CD14-positive monocyte (primary cell): ENCODE results near the gene CRBN. TPM values are rescaled to one million over a fixed set of nuclear protein-coding genes. Genes with fewer than 3 reads are reported as not detected.

Source experiments
- DNase-seq, 3 donors: peaks; one replicate each; pipeline ENCODE4 v3.0.0-alpha.2; 2011 to 2022
- H2AFZ ChIP-seq: 2 replicates; pipeline ENCODE4 v1.6.0; 2012; ENCODE audit warnings: mild to moderate bottlenecking, low read depth, low read length, inconsistent platforms; ENCODE audit not compliant: insufficient read depth, poor library complexity, severe bottlenecking
- H3K27ac ChIP-seq, 2 donors: 1 replicate in 1 of 2; 2 replicates in 1 of 2; pipeline ENCODE4 v1.5.1; 2012 to 2013; ENCODE audit warnings: low read length in 2 of 2, control low read depth in 1 of 2, inconsistent platforms in 1 of 2, low read depth in 1 of 2, mild to moderate bottlenecking in 1 of 2
- H3K27me3 ChIP-seq, 2 donors: one replicate each; pipeline versions ENCODE4 v1.6.0 to v1.6.1; 2011 to 2013; ENCODE audit warnings: low read length in 2 of 2; ENCODE audit not compliant: control insufficient read depth in 2 of 2, insufficient read depth in 2 of 2
- H3K36me3 ChIP-seq, 2 donors: replicated peaks in 1 of 2; 1 replicate in 1 of 2; 2 replicates in 1 of 2; pipeline versions ENCODE4 v1.5.1 to v1.6.1; 2012 to 2013; ENCODE audit warnings: low read length in 2 of 2, control low read depth in 1 of 2, inconsistent platforms in 1 of 2, mild to moderate bottlenecking in 1 of 2; ENCODE audit not compliant: insufficient read depth in 2 of 2, control insufficient read depth in 1 of 2
- H3K4me1 ChIP-seq, 2 donors: 1 replicate in 1 of 2; 2 replicates in 1 of 2; pipeline versions ENCODE4 v1.5.1 to v1.6.1; 2012 to 2013; ENCODE audit warnings: low read length in 2 of 2, control low read depth in 1 of 2, inconsistent platforms in 1 of 2, mild to moderate bottlenecking in 1 of 2, moderate library complexity in 1 of 2; ENCODE audit not compliant: insufficient read depth in 2 of 2, control insufficient read depth in 1 of 2
- H3K4me2 ChIP-seq: replicated peaks from 2 replicates; pipeline ENCODE3; 2012; ENCODE audit warnings: low read length, moderate library complexity, mild to moderate bottlenecking; ENCODE audit not compliant: poor library complexity, severe bottlenecking; ENCODE audit errors: extremely low read depth
- H3K4me3 ChIP-seq, 3 experiments: fragments of 200-600 bp in 1 of 3; sonication (generic) in 1 of 3; replicated peaks in 1 of 3; 1 replicate in 2 of 3; 2 replicates in 1 of 3; pipeline ENCODE4 v1.5.1; 2011 to 2013; ENCODE audit warnings: low read length in 3 of 3, mild to moderate bottlenecking in 3 of 3, control low read depth in 2 of 3, low read depth in 2 of 3, inconsistent platforms in 1 of 3, moderate library complexity in 1 of 3
- H3K79me2 ChIP-seq: 2 replicates; pipeline ENCODE4 v1.6.0; 2012; ENCODE audit warnings: mild to moderate bottlenecking, control low read depth, inconsistent platforms, low read length, moderate library complexity; ENCODE audit not compliant: insufficient read depth
- H3K9ac ChIP-seq: 2 replicates; pipeline ENCODE4 v1.6.0; 2017; ENCODE audit warnings: low read length, mild to moderate bottlenecking; ENCODE audit not compliant: insufficient read depth, poor library complexity, severe bottlenecking
- H3K9me3 ChIP-seq, 2 donors: replicated peaks in 1 of 2; 1 replicate in 1 of 2; 2 replicates in 1 of 2; pipeline versions ENCODE4 v1.5.1 to v1.6.1; 2012 to 2013; ENCODE audit warnings: low read length in 2 of 2, control low read depth in 1 of 2; ENCODE audit not compliant: control insufficient read depth in 1 of 2, insufficient read depth in 1 of 2
- H4K20me1 ChIP-seq: 2 replicates; pipeline ENCODE4 v1.6.0; 2012; ENCODE audit warnings: mild to moderate bottlenecking, low read length, control low read depth, moderate library complexity; ENCODE audit not compliant: insufficient read depth
- H3K27ac Mint-ChIP-seq, 7 donors: one replicate each; pipeline ENCODE4 v1.8.0; 2020; ENCODE audit warnings: mild to moderate bottlenecking in 7 of 7, mixed read lengths in 7 of 7, moderate library complexity in 6 of 7, inconsistent platforms in 2 of 7
- H3K27me3 Mint-ChIP-seq, 3 donors: one replicate each; pipeline ENCODE4 v1.8.0; 2021 to 2022; ENCODE audit warnings: low read depth in 3 of 3, mild to moderate bottlenecking in 3 of 3, mixed read lengths in 3 of 3, moderate library complexity in 3 of 3, inconsistent platforms in 1 of 3
- H3K36me3 Mint-ChIP-seq, 2 donors: one replicate each; pipeline ENCODE4 v1.8.0; 2020; ENCODE audit warnings: mixed read lengths in 2 of 2, inconsistent platforms in 1 of 2, mild to moderate bottlenecking in 1 of 2
- H3K4me1 Mint-ChIP-seq: one replicate; pipeline ENCODE4 v1.8.0; 2020; ENCODE audit warnings: mild to moderate bottlenecking, mixed read lengths
- H3K4me3 Mint-ChIP-seq, 2 donors: one replicate each; pipeline ENCODE4 v1.8.0; 2020; ENCODE audit warnings: mild to moderate bottlenecking in 2 of 2, mixed read lengths in 2 of 2, moderate library complexity in 1 of 2
- H3K9me3 Mint-ChIP-seq, 7 donors: one replicate each; pipeline ENCODE4 v1.8.0; 2020 to 2022; ENCODE audit warnings: mixed read lengths in 7 of 7, mild to moderate bottlenecking in 6 of 7, moderate library complexity in 6 of 7, inconsistent platforms in 2 of 7
- WGBS: methylation state at CpG from one replicate; pipeline ENCODE4 v1.1.5; 2013; ENCODE audit warnings: missing lambda C conversion rate; ENCODE audit not compliant: insufficient coverage; 5-methylcytosine and 5-hydroxymethylcytosine counted together
- intact Hi-C, 2 donors: fragments of 100-400 bp; cut with micrococcal nuclease; formaldehyde crosslinking; loops; one replicate each; pipeline versions ENCODE4 v1.15.0 to v1.15.1; 2023
- polyA plus RNA-seq, 3 donors: library from polyadenylated mRNA; depleted of rRNA in 1 of 3; unstranded in 2 of 3; stranded (reverse) in 1 of 3; fragments of 300-500 nt in 2 of 3; fragments of >200 nt in 1 of 3; fragmentation: Illumina TruSeq in 2 of 3; gene quantifications; 1 replicate in 2 of 3; 2 replicates in 1 of 3; pipeline ENCODE4 v1.2.3, GENCODE V29; 2012 to 2021
- TF ChIP-seq, protein P1 (sequence below): fragments of 200-600 bp; IDR thresholded peaks from one replicate; pipeline ENCODE4 v1.8.0; 2022; ENCODE audit warnings: antibody characterized with exemption, mild to moderate bottlenecking

The CRBN gene
- polyA plus RNA-seq, 3 donors: 53.1 to 98.3 (median 96.1) TPM

DNA sequence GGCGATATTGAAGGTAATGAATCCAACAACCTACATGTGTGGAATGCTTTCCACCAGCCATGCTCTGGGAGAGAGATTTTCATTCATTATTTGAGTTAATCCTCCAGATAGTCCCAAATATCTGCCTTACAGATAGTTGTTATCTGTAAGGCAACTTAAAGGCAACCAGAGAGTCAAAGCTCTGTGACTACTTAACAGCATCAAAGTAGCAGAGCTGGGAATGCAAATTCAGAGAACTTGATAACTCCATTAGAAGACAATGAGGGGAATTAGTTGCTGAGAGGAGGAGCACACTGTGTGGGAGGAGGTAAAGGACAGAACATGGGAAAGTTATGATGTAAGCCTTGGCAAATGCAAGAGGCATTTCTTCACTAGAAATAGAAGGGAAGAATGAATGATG, 10.5 kb upstream of the CRBN start:
- H3K27me3 ChIP-seq: no peaks in the 10 kb centered on the region
- Mint-ChIP-seq H3K4me3 (no peak overlapping the region), H3K4me1 (peaks cover 4% of the 10 kb centered on the region), H3K27me3 (peaks cover 0 to 8% (median 4%) of the 10 kb centered on the region in 3 donors), H3K9me3 (peaks cover 0 to 13% (median 6%) of the 10 kb centered on the region in 7 donors), H3K36me3 (no peaks in the 10 kb centered on the region), H3K27ac (no peak overlapping the region)
- no peak overlapping the region for H3K4me2 ChIP-seq
- H3K27ac ChIP-seq: no peak overlapping the region
- H3K9ac ChIP-seq: no peak overlapping the region
- DNase-seq: no peak
- H3K4me1 ChIP-seq: no peaks in the 10 kb centered on the region
- intact Hi-C loops: loop anchor here in 1 of 2 donors (10.0 kb wide), 1 partner anchor 805 kb away; no protein-coding TSS in a partner anchor
- H3K9me3 ChIP-seq: peaks cover 0 to 3% of the 10 kb centered on the region in 2 donors
- TF ChIP-seq, protein P1, sequence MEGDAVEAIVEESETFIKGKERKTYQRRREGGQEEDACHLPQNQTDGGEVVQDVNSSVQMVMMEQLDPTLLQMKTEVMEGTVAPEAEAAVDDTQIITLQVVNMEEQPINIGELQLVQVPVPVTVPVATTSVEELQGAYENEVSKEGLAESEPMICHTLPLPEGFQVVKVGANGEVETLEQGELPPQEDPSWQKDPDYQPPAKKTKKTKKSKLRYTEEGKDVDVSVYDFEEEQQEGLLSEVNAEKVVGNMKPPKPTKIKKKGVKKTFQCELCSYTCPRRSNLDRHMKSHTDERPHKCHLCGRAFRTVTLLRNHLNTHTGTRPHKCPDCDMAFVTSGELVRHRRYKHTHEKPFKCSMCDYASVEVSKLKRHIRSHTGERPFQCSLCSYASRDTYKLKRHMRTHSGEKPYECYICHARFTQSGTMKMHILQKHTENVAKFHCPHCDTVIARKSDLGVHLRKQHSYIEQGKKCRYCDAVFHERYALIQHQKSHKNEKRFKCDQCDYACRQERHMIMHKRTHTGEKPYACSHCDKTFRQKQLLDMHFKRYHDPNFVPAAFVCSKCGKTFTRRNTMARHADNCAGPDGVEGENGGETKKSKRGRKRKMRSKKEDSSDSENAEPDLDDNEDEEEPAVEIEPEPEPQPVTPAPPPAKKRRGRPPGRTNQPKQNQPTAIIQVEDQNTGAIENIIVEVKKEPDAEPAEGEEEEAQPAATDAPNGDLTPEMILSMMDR: no peak
- no peaks in the 10 kb centered on the region for H3K36me3 ChIP-seq
- no peak overlapping the region for H2AFZ ChIP-seq
- H3K79me2 ChIP-seq: no peaks in the 10 kb centered on the region
- H4K20me1 ChIP-seq: no peaks in the 10 kb centered on the region
- no peak overlapping the region for H3K4me3 ChIP-seq
- no CpG with 5 or more reads among the region's 1 CpG for WGBS

DNA sequence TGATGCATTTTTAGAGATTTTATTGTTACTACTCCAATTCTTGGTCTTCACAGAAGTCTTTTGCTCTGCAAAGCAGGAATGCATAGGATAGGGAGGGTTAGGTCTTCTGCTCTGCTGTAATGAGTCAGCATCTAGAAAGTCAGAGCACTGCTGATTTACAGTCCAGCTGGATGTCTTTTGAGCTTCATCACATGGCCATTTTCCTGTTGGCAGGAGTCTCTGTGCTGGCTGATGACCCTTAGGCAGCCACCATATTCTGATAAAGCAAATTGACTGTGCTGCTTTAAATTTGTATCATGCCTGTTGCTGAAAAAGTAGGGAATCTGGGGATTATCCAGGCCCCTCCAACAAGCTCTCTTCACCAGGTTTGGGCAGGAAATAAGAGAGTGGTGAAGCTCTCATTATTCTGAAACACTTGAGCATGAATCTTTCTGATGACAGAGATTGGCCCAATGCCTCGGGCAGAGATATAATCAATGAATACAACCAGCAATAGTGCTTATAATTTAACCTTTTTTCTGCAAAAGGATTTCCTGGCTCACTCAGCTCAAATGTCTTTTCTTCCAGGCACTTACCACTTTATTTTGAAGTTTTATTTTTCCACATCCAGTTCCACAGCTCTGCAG, 9.7 kb upstream of the CRBN start:
- Histone ChIP-seq H3K79me2 (no peaks in the 10 kb centered on the region), H3K4me3 (no peak overlapping the region), H4K20me1 (no peaks in the 10 kb centered on the region), H3K4me2 (no peak overlapping the region), H2AFZ (no peak overlapping the region), H3K36me3 (no peaks in the 10 kb centered on the region), H3K27me3 (no peaks in the 10 kb centered on the region), H3K27ac (no peak overlapping the region), H3K4me1 (no peaks in the 10 kb centered on the region), H3K9me3 (peaks cover 0 to 3% of the 10 kb centered on the region in 2 donors), H3K9ac (no peak overlapping the region)
- Mint-ChIP-seq H3K27me3 (peaks cover 0 to 7% (median 4%) of the 10 kb centered on the region in 3 donors), H3K27ac (no peak overlapping the region), H3K4me1 (peaks cover 4% of the 10 kb centered on the region), H3K36me3 (no peaks in the 10 kb centered on the region), H3K9me3 (peaks cover 0 to 13% (median 6%) of the 10 kb centered on the region in 7 donors), H3K4me3 (no peak overlapping the region)
- TF ChIP-seq, protein P1: no peak
- 14% methylated on average over 1 of the region's 1 CpG for WGBS
- no peak for DNase-seq
- intact Hi-C loops: no loop called here
